SK-N-SH treated with all-trans-retinoic acid at 6 μM for 48 hours (cell line): Measurements from ENCODE around the gene MBNL2.

ENCODE experiments used
- ARNTL ChIP-seq: fragments of 450-650 bp; formaldehyde crosslinking; IDR thresholded peaks from 2 replicates; pipeline ENCODE4 v1.5.0; 2020; ENCODE audit warnings: low read depth, mild to moderate bottlenecking, moderate library complexity, borderline replicate concordance
- BACH2 ChIP-seq: fragments of 250-450 bp; sonication (Bioruptor Pico); IDR thresholded peaks from 2 replicates; pipeline ENCODE4 v1.9.0; 2021; ENCODE audit warnings: mild to moderate bottlenecking, borderline replicate concordance
- GLIS3 ChIP-seq: fragments of 250-450 bp; sonication (Bioruptor Pico); IDR thresholded peaks from 2 replicates; pipeline ENCODE4 v1.5.0; 2020; ENCODE audit warnings: mild to moderate bottlenecking, moderate library complexity
- ISL1 ChIP-seq: fragments of 250-450 bp; sonication (Bioruptor Pico); IDR thresholded peaks from 2 replicates; pipeline ENCODE4 v2.1.2; 2022; ENCODE audit warnings: mild to moderate bottlenecking, moderate library complexity
- POU6F1 ChIP-seq: fragments of 250-450 bp; sonication (Bioruptor Pico); IDR thresholded peaks from 2 replicates; pipeline ENCODE4 v1.8.0; 2021; ENCODE audit warnings: low read depth, mild to moderate bottlenecking, moderate library complexity, borderline replicate concordance
- RARB ChIP-seq: fragments of 250-450 bp; sonication (Bioruptor Pico); IDR thresholded peaks from 2 replicates; pipeline ENCODE4 v1.8.0; 2021; ENCODE audit warnings: mild to moderate bottlenecking, moderate library complexity
- ZFP3 ChIP-seq: fragments of 250-450 bp; sonication (Bioruptor Pico); IDR thresholded peaks from 2 replicates; pipeline ENCODE4 v1.5.0; 2020; ENCODE audit warnings: mild to moderate bottlenecking, moderate library complexity
- ZFP30 ChIP-seq: fragments of 450-650 bp; formaldehyde crosslinking; IDR thresholded peaks from 2 replicates; pipeline ENCODE4 v1.5.0; 2022; ENCODE audit warnings: mild to moderate bottlenecking, moderate library complexity
- ZNF70 ChIP-seq: fragments of 450-650 bp; formaldehyde crosslinking; IDR thresholded peaks from 2 replicates; pipeline ENCODE4 v1.5.0; 2020; ENCODE audit warnings: mild to moderate bottlenecking, moderate library complexity
- ZNF8 ChIP-seq: fragments of 450-650 bp; formaldehyde crosslinking; IDR thresholded peaks from 2 replicates; pipeline ENCODE4 v1.5.0; 2020; ENCODE audit warnings: mild to moderate bottlenecking, moderate library complexity
- TF ChIP-seq, protein P1 (sequence below): fragments of 250-450 bp; sonication (Bioruptor Pico); IDR thresholded peaks from 2 replicates; pipeline ENCODE4 v1.5.0; 2020; ENCODE audit warnings: mild to moderate bottlenecking, moderate library complexity
- TF ChIP-seq, protein P2 (sequence below): fragments of 250-450 bp; sonication (Bioruptor Pico); IDR thresholded peaks from 2 replicates; pipeline ENCODE4 v1.8.0; 2020; ENCODE audit warnings: mild to moderate bottlenecking, moderate library complexity, borderline replicate concordance

- TF ChIP-seq POU6F1 (CRISPR knock-in tag) (no peak), RARB (CRISPR knock-in tag) (no peak), ISL1 (no peak), ZFP30 (no peak), GLIS3 (CRISPR knock-in tag) (no peak), BACH2 (no peak), ZFP3 (CRISPR knock-in tag) (no peak), ZNF8 (no peak), ZNF70 (CRISPR knock-in tag) (no peak), ARNTL (CRISPR knock-in tag) (no peak)
- TF ChIP-seq, protein P1, sequence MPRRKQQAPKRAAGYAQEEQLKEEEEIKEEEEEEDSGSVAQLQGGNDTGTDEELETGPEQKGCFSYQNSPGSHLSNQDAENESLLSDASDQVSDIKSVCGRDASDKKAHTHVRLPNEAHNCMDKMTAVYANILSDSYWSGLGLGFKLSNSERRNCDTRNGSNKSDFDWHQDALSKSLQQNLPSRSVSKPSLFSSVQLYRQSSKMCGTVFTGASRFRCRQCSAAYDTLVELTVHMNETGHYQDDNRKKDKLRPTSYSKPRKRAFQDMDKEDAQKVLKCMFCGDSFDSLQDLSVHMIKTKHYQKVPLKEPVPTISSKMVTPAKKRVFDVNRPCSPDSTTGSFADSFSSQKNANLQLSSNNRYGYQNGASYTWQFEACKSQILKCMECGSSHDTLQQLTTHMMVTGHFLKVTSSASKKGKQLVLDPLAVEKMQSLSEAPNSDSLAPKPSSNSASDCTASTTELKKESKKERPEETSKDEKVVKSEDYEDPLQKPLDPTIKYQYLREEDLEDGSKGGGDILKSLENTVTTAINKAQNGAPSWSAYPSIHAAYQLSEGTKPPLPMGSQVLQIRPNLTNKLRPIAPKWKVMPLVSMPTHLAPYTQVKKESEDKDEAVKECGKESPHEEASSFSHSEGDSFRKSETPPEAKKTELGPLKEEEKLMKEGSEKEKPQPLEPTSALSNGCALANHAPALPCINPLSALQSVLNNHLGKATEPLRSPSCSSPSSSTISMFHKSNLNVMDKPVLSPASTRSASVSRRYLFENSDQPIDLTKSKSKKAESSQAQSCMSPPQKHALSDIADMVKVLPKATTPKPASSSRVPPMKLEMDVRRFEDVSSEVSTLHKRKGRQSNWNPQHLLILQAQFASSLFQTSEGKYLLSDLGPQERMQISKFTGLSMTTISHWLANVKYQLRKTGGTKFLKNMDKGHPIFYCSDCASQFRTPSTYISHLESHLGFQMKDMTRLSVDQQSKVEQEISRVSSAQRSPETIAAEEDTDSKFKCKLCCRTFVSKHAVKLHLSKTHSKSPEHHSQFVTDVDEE (CRISPR knock-in tag) = no peak
- TF ChIP-seq, protein P2, sequence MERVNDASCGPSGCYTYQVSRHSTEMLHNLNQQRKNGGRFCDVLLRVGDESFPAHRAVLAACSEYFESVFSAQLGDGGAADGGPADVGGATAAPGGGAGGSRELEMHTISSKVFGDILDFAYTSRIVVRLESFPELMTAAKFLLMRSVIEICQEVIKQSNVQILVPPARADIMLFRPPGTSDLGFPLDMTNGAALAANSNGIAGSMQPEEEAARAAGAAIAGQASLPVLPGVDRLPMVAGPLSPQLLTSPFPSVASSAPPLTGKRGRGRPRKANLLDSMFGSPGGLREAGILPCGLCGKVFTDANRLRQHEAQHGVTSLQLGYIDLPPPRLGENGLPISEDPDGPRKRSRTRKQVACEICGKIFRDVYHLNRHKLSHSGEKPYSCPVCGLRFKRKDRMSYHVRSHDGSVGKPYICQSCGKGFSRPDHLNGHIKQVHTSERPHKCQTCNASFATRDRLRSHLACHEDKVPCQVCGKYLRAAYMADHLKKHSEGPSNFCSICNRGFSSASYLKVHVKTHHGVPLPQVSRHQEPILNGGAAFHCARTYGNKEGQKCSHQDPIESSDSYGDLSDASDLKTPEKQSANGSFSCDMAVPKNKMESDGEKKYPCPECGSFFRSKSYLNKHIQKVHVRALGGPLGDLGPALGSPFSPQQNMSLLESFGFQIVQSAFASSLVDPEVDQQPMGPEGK (CRISPR knock-in tag) = no peak
Measured at GRCh38 chr13:97281028-97281427, 58.9 kb downstream of the MBNL2 start.
